Measurements from ENCODE around the gene TMEM89. TPM values are rescaled to one million over a fixed set of nuclear protein-coding genes. Genes with fewer than 3 reads are reported as not detected.
A peak's percentile ranks its signal among the peaks of the same experiment; 100 is the strongest.

Gene TMEM89
- total RNA-seq, 1 experiment from 2014 or later, result 0.74 TPM

- Histone ChIP-seq H3K23me2 (ENCODE audit: insufficient read length, low read depth, low read length, poor library complexity, severe bottlenecking) (no peaks in the 10 kb centered on the region), H4K20me1 (ENCODE audit: control insufficient read depth, insufficient read depth, insufficient read length) (no peaks in the 10 kb centered on the region), H3K79me2 (ENCODE audit: insufficient read depth, low read length) (no peaks in the 10 kb centered on the region), H3K79me1 (ENCODE audit: insufficient read depth, low read depth, low read length, poor library complexity, severe bottlenecking) (no peaks in the 10 kb centered on the region), H3K4me2 (ENCODE audit: insufficient read depth, insufficient read length, low read length) (no peak overlapping the region), H2BK20ac (ENCODE audit: low read depth, low read length, poor library complexity, severe bottlenecking) (no peak overlapping the region), H3K23ac (ENCODE audit: insufficient read length, low read depth, low read length) (no peak overlapping the region), H4K91ac (ENCODE audit: insufficient read length, low read depth, low read length) (no peak overlapping the region), H3K9me3 (ENCODE audit: control insufficient read depth, low read depth, low read length) (no peaks in the 10 kb centered on the region), H4K8ac (replicated peaks; ENCODE audit: insufficient read length, low read depth, low read length) (no peak overlapping the region), H3K14ac (ENCODE audit: insufficient read depth, low read length) (no peak overlapping the region), H3K27ac (ENCODE audit: insufficient read length, low read depth, low read length) (no peak overlapping the region), H2BK5ac (ENCODE audit: insufficient read length, low read length) (no peak overlapping the region), H3K56ac (ENCODE audit: insufficient read length, low read depth, low read length) (no peak overlapping the region), H3K4ac (ENCODE audit: low read depth, low read length) (no peak overlapping the region), H4K5ac (ENCODE audit: insufficient read length, low read depth, low read length) (no peak overlapping the region), H2BK12ac (ENCODE audit: insufficient read length, low read depth, low read length) (no peak overlapping the region), H3K18ac (ENCODE audit: insufficient read length, low read depth, low read length) (no peak overlapping the region), H2BK120ac (ENCODE audit: low read depth, low read length, poor library complexity, severe bottlenecking) (no peak overlapping the region), H3K9ac (ENCODE audit: extremely low read depth, insufficient read length, low read length) (no peak overlapping the region), H3K27me3 (ENCODE audit: insufficient read depth, low read length) (no peaks in the 10 kb centered on the region), H2AK5ac (ENCODE audit: insufficient read length, low read length) (no peak overlapping the region), H2BK15ac (ENCODE audit: low read depth, low read length) (no peak overlapping the region), H3K4me1 (ENCODE audit: insufficient read depth, low read length) (no peaks in the 10 kb centered on the region), H2AFZ (ENCODE audit: low read length) (no peak overlapping the region), H3T11ph (ENCODE audit: low read length) (no peak overlapping the region)
- H3K4me1 Mint-ChIP-seq, result peaks cover 5 to 11% of the 10 kb centered on the region in 2 experiments; a peak in 2 of 4 replicates
- no peak for TF ChIP-seq CTCF (conservative IDR thresholded peaks at IDR 0.05)
- H3K36me3 Mint-ChIP-seq (ENCODE audit: insufficient read depth in 1 of 3, low read depth in 3 of 3), result peaks cover 0 to 8% (median 0%) of the 10 kb centered on the region in 3 experiments; a peak in 4 of 7 replicates
- WGBS (ENCODE audit: extremely low coverage, insufficient read length, low lambda C conversion rate), result no CpG with 5 or more reads among the region's 15 CpGs
- H3K27me3 Mint-ChIP-seq (ENCODE audit: low read depth), result peaks cover 4% of the 10 kb centered on the region; the same call in 1 of the 2 replicates
- peak overlapping the region in 2 of 3 experiments; percentile 20 to 49; a peak in 2 of 7 replicates for H3K27ac Mint-ChIP-seq
- no peak overlapping the region for H3K4me3 Mint-ChIP-seq
- H3K9me3 Mint-ChIP-seq, result no peaks in the 10 kb centered on the region
- peak; percentile 43 for DNase-seq
Observed at GRCh38 chr3:48588230-48588629, 33.3 kb downstream of the TMEM89 start.

All from H9 (cell line).